Liver (tissue), 9 donors: Measurements from ENCODE around the gene SLC44A1. TPM values are rescaled to one million over a fixed set of nuclear protein-coding genes. Genes with fewer than 3 reads are reported as not detected.

Source experiments
- DNase-seq: peaks from one replicate; pipeline ENCODE4 v3.0.0-alpha.2; 2017; ENCODE audit warnings: low spot score
- H3K27ac ChIP-seq, 2 donors: one replicate each; pipeline ENCODE4 v1.7.0; 2013; ENCODE audit warnings: inconsistent platforms in 2 of 2, low read length in 2 of 2, control low read depth in 1 of 2, low read depth in 1 of 2, mild to moderate bottlenecking in 1 of 2
- H3K27me3 ChIP-seq, 4 donors: one replicate each; pipeline versions ENCODE4 v1.6.1 to v1.7.0; 2013; ENCODE audit warnings: low read length in 3 of 4, inconsistent platforms in 1 of 4, mild to moderate bottlenecking in 1 of 4, moderate library complexity in 1 of 4; ENCODE audit not compliant: control insufficient read depth in 4 of 4, insufficient read depth in 4 of 4
- H3K36me3 ChIP-seq, 4 donors: one replicate each; pipeline versions ENCODE4 v1.6.1 to v1.7.0; 2013; ENCODE audit warnings: low read length in 3 of 4, mild to moderate bottlenecking in 3 of 4, low read depth in 1 of 4, moderate library complexity in 1 of 4; ENCODE audit not compliant: control insufficient read depth in 4 of 4, insufficient read depth in 3 of 4
- H3K4me1 ChIP-seq, 4 donors: one replicate each; pipeline versions ENCODE4 v1.6.1 to v1.7.0; 2013; ENCODE audit warnings: low read length in 3 of 4, mild to moderate bottlenecking in 3 of 4, moderate library complexity in 1 of 4; ENCODE audit not compliant: control insufficient read depth in 4 of 4, insufficient read depth in 4 of 4
- H3K4me3 ChIP-seq, 3 donors: one replicate each; pipeline versions ENCODE4 v1.6.1 to v1.7.0; 2013; ENCODE audit warnings: low read length in 3 of 3, control low read depth in 1 of 3, low read depth in 1 of 3, mild to moderate bottlenecking in 1 of 3
- H3K9ac ChIP-seq, 2 donors: one replicate each; pipeline ENCODE4 v1.7.0; 2013; ENCODE audit warnings: low read length in 2 of 2, mild to moderate bottlenecking in 2 of 2, moderate library complexity in 2 of 2, control low read depth in 1 of 2, low read depth in 1 of 2
- H3K9me3 ChIP-seq, 4 donors: one replicate each; pipeline versions ENCODE4 v1.6.1 to v1.7.0; 2013; ENCODE audit warnings: low read length in 3 of 4; ENCODE audit not compliant: control insufficient read depth in 4 of 4
- ATF3 ChIP-seq: IDR thresholded peaks from 2 replicates; pipeline ENCODE4 v1.6.1; 2016; ENCODE audit warnings: antibody characterized with exemption
- CTCF ChIP-seq: fragments of 150-350 bp; IDR thresholded peaks from 2 replicates; pipeline ENCODE4 v1.5.1; 2017; ENCODE audit warnings: improper control_type of control experiment, low read depth, low read length; ENCODE audit not compliant: missing input control
- EGR1 ChIP-seq, 2 donors: IDR thresholded peaks; 2 replicates each; pipeline ENCODE4 v1.6.1; 2016 to 2018; ENCODE audit warnings: antibody characterized with exemption in 2 of 2, low read depth in 2 of 2
- FOXA1 ChIP-seq: IDR thresholded peaks from 2 replicates; pipeline ENCODE4 v1.6.1; 2016; ENCODE audit warnings: antibody characterized with exemption
- FOXA2 ChIP-seq: IDR thresholded peaks from 2 replicates; pipeline ENCODE4 v1.6.1; 2016; ENCODE audit warnings: antibody characterized with exemption
- GABPA ChIP-seq, 2 donors: IDR thresholded peaks in 1 of 2; conservative IDR thresholded peaks in 1 of 2; 2 replicates each; pipeline ENCODE4 v1.6.1; 2016; ENCODE audit warnings: antibody characterized with exemption in 2 of 2, mild to moderate bottlenecking in 1 of 2, moderate library complexity in 1 of 2
- HNF4A ChIP-seq, 2 donors: conservative IDR thresholded peaks; 2 replicates each; pipeline ENCODE4 v1.6.1; 2016; ENCODE audit warnings: antibody characterized with exemption in 2 of 2, mild to moderate bottlenecking in 2 of 2
- HNF4G ChIP-seq: IDR thresholded peaks from 2 replicates; pipeline ENCODE4 v1.6.1; 2016; ENCODE audit warnings: antibody characterized with exemption
- JUND ChIP-seq, 2 donors: IDR thresholded peaks; 2 replicates each; pipeline ENCODE4 v1.6.1; 2016; ENCODE audit warnings: antibody characterized with exemption in 2 of 2
- MAX ChIP-seq: IDR thresholded peaks from 2 replicates; pipeline ENCODE4 v1.6.1; 2016; ENCODE audit warnings: antibody characterized with exemption
- NR2F2 ChIP-seq: IDR thresholded peaks from 2 replicates; pipeline ENCODE4 v1.6.1; 2016; ENCODE audit warnings: antibody characterized with exemption
- RAD21 ChIP-seq, 2 donors: IDR thresholded peaks; 2 replicates each; pipeline ENCODE4 v1.6.1; 2016; ENCODE audit warnings: antibody characterized with exemption in 2 of 2, mild to moderate bottlenecking in 2 of 2
- REST ChIP-seq: IDR thresholded peaks from 2 replicates; pipeline ENCODE4 v1.6.1; 2016; ENCODE audit warnings: antibody characterized with exemption, mild to moderate bottlenecking
- RXRA ChIP-seq, 2 donors: IDR thresholded peaks; 2 replicates each; pipeline ENCODE4 v1.6.1; 2017 to 2018; ENCODE audit warnings: antibody characterized with exemption in 2 of 2, mild to moderate bottlenecking in 1 of 2
- SP1 ChIP-seq: IDR thresholded peaks from 2 replicates; pipeline ENCODE4 v1.6.1; 2018; ENCODE audit warnings: antibody characterized with exemption, mild to moderate bottlenecking
- YY1 ChIP-seq: IDR thresholded peaks from 2 replicates; pipeline ENCODE4 v1.6.1; 2016; ENCODE audit warnings: antibody characterized with exemption, mild to moderate bottlenecking
- WGBS: extraction: QIAGEN DNeasy Blood & Tissue Kit; methylation state at CpG from one replicate; pipeline ENCODE4 v1.1.7; 2013; 5-methylcytosine and 5-hydroxymethylcytosine counted together
- polyA plus RNA-seq, 2 donors: library from polyadenylated mRNA; stranded (reverse) in 1 of 2; unstranded in 1 of 2; fragments of 200-250 nt in 1 of 2; fragments of >200 nt in 1 of 2; fragmentation: Nextera tagmentation in 1 of 2; extraction: Ambion mirVana in 1 of 2; gene quantifications; one replicate each; pipeline versions ENCODE4 v1.2.1 to v1.2.3, GENCODE V29; 2013 to 2015
- total RNA-seq, 2 donors: library from RNA; depleted of rRNA; stranded (reverse); fragments of >200 nt; gene quantifications; one replicate each; pipeline ENCODE4 v1.2.3, GENCODE V29; 2014
- donor health status: healthy.
- donor health status: healthy.
- donor health status: healthy.
- donor health status: healthy.
- donor health status: healthy.

Gene SLC44A1
- total and polyA plus RNA-seq, 4 donors: 18.1 to 73.1 (median 53.1) TPM

- Histone ChIP-seq H3K27me3 (no peaks in the 10 kb centered on the region), H3K9ac (no peak overlapping the region), H3K9me3 (no peaks in the 10 kb centered on the region), H3K4me3 (no peak overlapping the region), H3K27ac (no peak overlapping the region), H3K36me3 (no peaks in the 10 kb centered on the region), H3K4me1 (peaks cover 0 to 6% (median 2%) of the 10 kb centered on the region in 4 donors)
- 96% methylated on average over 2 of the region's 2 CpGs for WGBS
- TF ChIP-seq FOXA1 (no peak), CTCF (no peak), JUND (IDR thresholded peaks at IDR 0.05) (no peak), YY1 (no peak)
- no peak for DNase-seq
Measured at GRCh38 chr9:105269593-105269992, 25.1 kb downstream of the SLC44A1 start.

GRCh38 chr9:105270711-105271110, 26.3 kb downstream of the SLC44A1 start:
- 89% methylated on average over 4 of the region's 4 CpGs for WGBS
- no peaks in the 10 kb centered on the region for H3K9me3 ChIP-seq
- TF ChIP-seq RAD21 (IDR thresholded peaks at IDR 0.05): no peak
- no peak for TF ChIP-seq YY1
- no peak for TF ChIP-seq NR2F2
- TF ChIP-seq ATF3: no peak
- TF ChIP-seq HNF4G: no peak
- no peak for TF ChIP-seq FOXA2
- no peak for TF ChIP-seq REST
- TF ChIP-seq SP1: no peak
- no peak for TF ChIP-seq GABPA (IDR thresholded peaks at IDR 0.05 in 1 of 2, conservative IDR thresholded peaks at IDR 0.05 in 1 of 2)
- TF ChIP-seq EGR1 (IDR thresholded peaks at IDR 0.05; ENCODE audit: low read depth in 2 of 2): no peak
- TF ChIP-seq RXRA (IDR thresholded peaks at IDR 0.05): no peak
- TF ChIP-seq JUND (IDR thresholded peaks at IDR 0.05): no peak
- no peak for TF ChIP-seq MAX
- TF ChIP-seq HNF4A (conservative IDR thresholded peaks at IDR 0.05): no peak
- TF ChIP-seq CTCF: no peak
- H3K9ac ChIP-seq: no peak overlapping the region
- no peaks in the 10 kb centered on the region for H3K36me3 ChIP-seq
- H3K4me1 ChIP-seq: peaks cover 0 to 6% (median 2%) of the 10 kb centered on the region in 4 donors
- DNase-seq: no peak
- no peak overlapping the region for H3K4me3 ChIP-seq
- H3K27me3 ChIP-seq: no peaks in the 10 kb centered on the region
- H3K27ac ChIP-seq: no peak overlapping the region
